Calu3 (cell line): ENCODE measurements around the gene EHBP1. TPM values are rescaled to one million over a fixed set of nuclear protein-coding genes. Genes with fewer than 3 reads are reported as not detected.

Experiments used
- BruUV-seq: library from RNA; stranded (reverse); fragments of 400-500 nt; replicated peaks from 2 replicates; lab custom pipeline; 2021; lab: Mats Ljungman, UMichigan
- CTCF ChIA-PET: fragments of 300-600 bp; sonication (Branson Sonifier 250); formaldehyde crosslinking; loops from one replicate; lab custom pipeline; 2022; ENCODE audit warnings: antibody characterized with exemption; lab: Charles Lee
- DNase-seq: peaks from one replicate; pipeline ENCODE4 v3.0.0; 2022
- H3K27ac Mint-ChIP-seq: one replicate; pipeline ENCODE4 v1.8.0; 2022; ENCODE audit warnings: mixed read lengths; ENCODE audit not compliant: unreplicated experiment
- H3K27me3 Mint-ChIP-seq: one replicate; pipeline ENCODE4 v1.8.0; 2022; ENCODE audit warnings: mixed read lengths; ENCODE audit not compliant: unreplicated experiment
- H3K36me3 Mint-ChIP-seq: one replicate; pipeline ENCODE4 v1.8.0; 2022; ENCODE audit warnings: mild to moderate bottlenecking, moderate library complexity, mixed read lengths; ENCODE audit not compliant: insufficient read depth, unreplicated experiment
- H3K4me1 Mint-ChIP-seq: one replicate; pipeline ENCODE4 v1.8.0; 2022; ENCODE audit warnings: mild to moderate bottlenecking, low read depth, mixed read lengths; ENCODE audit not compliant: unreplicated experiment
- H3K4me3 Mint-ChIP-seq: one replicate; pipeline ENCODE4 v1.8.0; 2022; ENCODE audit warnings: mild to moderate bottlenecking, low read depth, moderate library complexity, mixed read lengths; ENCODE audit not compliant: unreplicated experiment
- H3K9me3 Mint-ChIP-seq: one replicate; pipeline ENCODE4 v1.8.0; 2022; ENCODE audit warnings: low read depth, mixed read lengths; ENCODE audit not compliant: unreplicated experiment
- CTCF ChIP-seq: fragments of 200-600 bp; IDR thresholded peaks from one replicate; pipeline ENCODE4 v1.8.0; 2022; ENCODE audit warnings: antibody characterized with exemption; ENCODE audit not compliant: unreplicated experiment
- intact Hi-C: fragments of 100-400 bp; cut with micrococcal nuclease; formaldehyde crosslinking; loops from one replicate; pipeline ENCODE4 v1.10.0; 2022; ENCODE audit not compliant: unreplicated experiment
- total RNA-seq: library from RNA; stranded (reverse); gene quantifications from 2 replicates; pipeline ENCODE4 v1.2.3, GENCODE V29; 2022

The EHBP1 gene
- total RNA-seq, 1 experiment from 2014 or later, result 82.9 TPM

DNA sequence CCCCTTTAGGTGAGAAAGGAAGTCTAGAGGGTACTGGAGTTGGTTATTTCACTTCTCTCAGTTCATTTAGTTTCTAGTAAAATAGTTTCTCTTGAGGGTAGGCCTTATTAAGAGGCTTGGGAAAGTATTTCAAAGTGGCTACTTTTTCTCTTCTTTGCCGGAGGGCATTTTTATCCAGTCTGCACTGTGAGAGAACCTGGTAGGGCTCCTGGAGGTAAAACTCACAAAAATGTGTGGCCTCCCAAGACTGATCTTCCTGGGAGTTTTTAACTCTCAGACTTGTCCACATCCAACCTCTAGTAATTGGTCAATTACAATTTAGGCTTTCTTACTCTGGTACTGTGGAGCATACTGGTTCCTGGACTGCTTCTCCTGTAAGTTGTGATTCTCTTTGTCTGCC, 28.0 kb downstream of the EHBP1 start:
- no peak overlapping the region for H3K4me3 Mint-ChIP-seq
- H3K27ac Mint-ChIP-seq, result peak overlapping the region; percentile 30
- H3K4me1 Mint-ChIP-seq, result peaks cover 50% of the 10 kb centered on the region
- intact Hi-C loops, result no loop called here
- H3K27me3 Mint-ChIP-seq, result no peaks in the 10 kb centered on the region
- no peak for DNase-seq
- no peak for TF ChIP-seq CTCF
- BruUV-seq, result no TSS peak
- peaks cover 15% of the 10 kb centered on the region for H3K9me3 Mint-ChIP-seq
- CTCF ChIA-PET, result no interaction called here
- peaks cover 12% of the 10 kb centered on the region for H3K36me3 Mint-ChIP-seq

GRCh38 chr2:62736899-62737559, 31.5 kb downstream of the EHBP1 start:
- BruUV-seq, result no TSS peak
- CTCF ChIA-PET, result no interaction called here
- no peaks in the 10 kb centered on the region for H3K27me3 Mint-ChIP-seq
- DNase-seq, result no peak
- peaks cover 58% of the 10 kb centered on the region for H3K4me1 Mint-ChIP-seq
- intact Hi-C loops, result no loop called here
- H3K27ac Mint-ChIP-seq, result no peak overlapping the region
- H3K36me3 Mint-ChIP-seq, result peaks cover 6% of the 10 kb centered on the region
- H3K9me3 Mint-ChIP-seq, result peaks cover 6% of the 10 kb centered on the region
- no peak overlapping the region for H3K4me3 Mint-ChIP-seq
- TF ChIP-seq CTCF, result no peak

DNA sequence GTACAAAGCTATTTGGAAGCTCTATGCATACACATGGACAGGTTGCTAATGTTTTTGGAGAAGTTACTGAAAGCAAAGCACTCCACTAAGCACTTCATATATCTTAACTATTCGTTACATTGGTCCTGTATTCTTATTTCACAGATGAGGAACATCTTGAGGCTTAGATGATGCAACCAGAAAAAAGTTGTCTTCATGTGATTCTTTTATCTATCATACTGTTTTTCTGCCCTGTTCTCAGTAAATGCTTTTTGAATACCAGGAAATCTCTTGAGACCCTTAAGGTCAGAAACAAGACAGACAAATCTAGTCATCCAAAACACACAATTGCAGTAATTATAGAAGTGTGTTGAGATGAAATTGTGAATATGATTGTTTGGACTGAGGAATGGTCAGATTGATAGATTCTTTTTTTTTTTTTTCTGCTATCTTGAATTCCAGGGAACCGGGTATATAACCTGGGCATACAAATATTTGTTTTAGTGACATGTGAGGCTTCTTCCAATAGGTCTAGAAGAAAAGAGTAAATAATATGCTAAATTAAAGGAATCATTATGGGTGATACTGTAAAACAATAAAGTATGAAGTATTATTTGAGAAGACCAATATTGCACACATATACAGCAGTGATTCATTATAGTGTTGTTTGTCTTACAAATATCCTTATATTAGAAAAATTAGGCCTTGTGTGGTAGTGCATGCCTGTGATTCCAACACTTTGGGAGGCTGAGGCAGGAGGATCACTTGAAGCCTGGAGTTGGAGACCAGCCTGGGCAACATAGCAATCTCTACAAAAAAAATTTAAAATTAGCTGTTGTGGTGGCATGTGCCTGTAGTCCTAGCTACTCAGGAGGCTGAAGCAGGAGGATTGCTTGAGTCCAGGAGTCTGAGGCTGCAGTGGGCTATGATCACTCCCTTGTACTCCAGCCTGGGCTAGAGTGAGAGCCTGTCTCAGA, 33.7 kb downstream of the EHBP1 start:
- Mint-ChIP-seq H3K4me3 (no peak overlapping the region), H3K9me3 (no peaks in the 10 kb centered on the region), H3K27ac (no peak overlapping the region), H3K4me1 (peaks cover 52% of the 10 kb centered on the region), H3K27me3 (no peaks in the 10 kb centered on the region), H3K36me3 (no peaks in the 10 kb centered on the region)
- no peak for TF ChIP-seq CTCF
- no TSS peak for BruUV-seq
- CTCF ChIA-PET, result no interaction called here
- DNase-seq, result no peak
- intact Hi-C loops, result no loop called here

DNA sequence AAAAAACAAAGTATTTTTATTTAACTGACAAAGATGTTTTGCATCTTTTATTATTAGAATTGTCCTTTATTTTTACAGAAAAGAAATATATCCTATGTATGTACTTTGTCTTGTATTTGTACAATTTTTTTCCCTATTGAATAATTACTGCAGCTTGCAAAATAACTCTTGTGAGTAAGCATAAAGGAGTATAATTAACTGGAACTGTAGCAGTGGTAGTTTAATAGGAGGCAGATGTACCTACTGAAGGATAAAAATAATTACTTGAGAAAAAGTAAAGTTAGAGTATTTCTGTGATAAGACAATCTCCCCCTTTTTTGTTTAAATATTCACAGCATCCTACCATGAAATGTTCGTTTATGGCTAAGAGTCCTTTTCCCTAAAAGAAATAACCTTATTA, 34.7 kb downstream of the EHBP1 start:
- Mint-ChIP-seq H3K9me3 (no peaks in the 10 kb centered on the region), H3K36me3 (no peaks in the 10 kb centered on the region), H3K4me3 (no peak overlapping the region), H3K4me1 (peaks cover 52% of the 10 kb centered on the region), H3K27ac (no peak overlapping the region), H3K27me3 (no peaks in the 10 kb centered on the region)
- intact Hi-C loops, result no loop called here
- CTCF ChIA-PET, result no interaction called here
- DNase-seq, result no peak
- no peak for TF ChIP-seq CTCF
- no TSS peak for BruUV-seq
